ENCODE data around the gene THOC2. TPM values are rescaled to one million over a fixed set of nuclear protein-coding genes. Genes with fewer than 3 reads are reported as not detected.

The THOC2 gene
- total and polyA plus RNA-seq, 9 of the 15 experiments (the other 6 are each of a cell fraction or from before 2014, with no cell fraction given): 131 to 234 (median 192) TPM

DNA sequence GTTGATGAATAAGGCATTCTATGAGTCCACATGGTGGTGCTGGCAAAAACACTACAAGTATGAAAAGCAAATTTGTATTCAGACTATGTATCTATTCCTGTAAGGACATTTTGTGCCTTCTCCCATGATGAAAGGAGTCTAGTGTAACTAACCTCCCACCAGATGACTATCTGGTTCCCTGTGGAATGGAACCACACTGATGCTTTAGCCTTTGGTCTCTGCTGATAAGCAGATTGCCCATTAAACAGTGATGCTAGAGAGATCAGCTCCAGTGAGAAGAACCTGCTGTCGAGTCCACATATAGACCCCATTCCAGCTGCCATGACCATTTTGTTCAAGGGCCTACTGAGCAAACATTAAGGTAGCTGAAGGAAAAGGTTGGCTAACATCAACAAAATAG lies 10.5 kb upstream of the THOC2 start:
- TF ChIP-seq MAX (CRISPR knock-in tag; IDR thresholded peaks at IDR 0.05): no peak
- TF ChIP-seq CTBP1 (IDR thresholded peaks at IDR 0.05; ENCODE audit: borderline replicate concordance): peak; percentile 60; the same call in 1 of the 2 replicates
- 0 out of 4 replicates have a peak, but pooled peaks of 1 of the 2 experiments have one; percentile 32 for TF ChIP-seq RCOR1 (IDR thresholded peaks at IDR 0.05; ENCODE audit: borderline replicate concordance in 1 of 2, low read depth in 2 of 2, low read length in 2 of 2)
- no peak for TF ChIP-seq CBX1 (IDR thresholded peaks at IDR 0.05; ENCODE audit: low read depth)
- TF ChIP-seq CBFA2T3 (IDR thresholded peaks at IDR 0.05): peak; percentile 35
- 0 out of 2 replicates have a peak, but pooled peaks have one; percentile 27 for TF ChIP-seq ARID1B (IDR thresholded peaks at IDR 0.05)
- TF ChIP-seq, protein P1, sequence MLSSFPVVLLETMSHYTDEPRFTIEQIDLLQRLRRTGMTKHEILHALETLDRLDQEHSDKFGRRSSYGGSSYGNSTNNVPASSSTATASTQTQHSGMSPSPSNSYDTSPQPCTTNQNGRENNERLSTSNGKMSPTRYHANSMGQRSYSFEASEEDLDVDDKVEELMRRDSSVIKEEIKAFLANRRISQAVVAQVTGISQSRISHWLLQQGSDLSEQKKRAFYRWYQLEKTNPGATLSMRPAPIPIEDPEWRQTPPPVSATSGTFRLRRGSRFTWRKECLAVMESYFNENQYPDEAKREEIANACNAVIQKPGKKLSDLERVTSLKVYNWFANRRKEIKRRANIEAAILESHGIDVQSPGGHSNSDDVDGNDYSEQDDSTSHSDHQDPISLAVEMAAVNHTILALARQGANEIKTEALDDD (IDR thresholded peaks at IDR 0.05): peak; percentile 84
- TF ChIP-seq TEAD4 (IDR thresholded peaks at IDR 0.05; ENCODE audit: low read length): peak; percentile 50; the same call in 1 of the 2 replicates
- no peak for TF ChIP-seq TEAD4 (CRISPR knock-in tag; IDR thresholded peaks at IDR 0.05; ENCODE audit: borderline replicate concordance)
- no peak for TF ChIP-seq RBM39 (optimal IDR thresholded peaks at IDR 0.05; ENCODE audit: low read depth, low read length)
- TF ChIP-seq TCF3 (CRISPR knock-in tag; IDR thresholded peaks at IDR 0.05): 0 out of 2 replicates have a peak, but pooled peaks have one; percentile 13
- peak in 2 of 4 experiments; percentile 12 to 25 for DNase-seq (ENCODE audit: extremely low read depth in 1 of 4, low spot score in 3 of 4)
- CTCF ChIA-PET (ENCODE audit: low intra/inter-chr PET ratio): interaction anchor here (0.6 kb wide), 1 partner anchor 217 kb away, joined by 3 read pairs; no protein-coding TSS in a partner anchor
- in situ Hi-C loops (cut with MboI) (no loop called here), intact Hi-C loops (cut with micrococcal nuclease) (no loop called here)
- no peak for FAIRE-seq
- no peak overlapping the region; the same call in 1 of the 2 replicates for H3K4me2 ChIP-seq (ENCODE audit: insufficient read depth, low read length)
- WGBS (ENCODE audit: insufficient coverage, low coverage, missing lambda C conversion rate): 20% methylated on average over 1 of the region's 1 CpG
- no peak overlapping the region for H3K27ac ChIP-seq (ENCODE audit: extremely low read depth, low read depth, low read length)
- BruUV-seq (replicated peaks): no TSS peak
- H3K9ac ChIP-seq (ENCODE audit: insufficient read depth in 1 of 2, low read depth in 2 of 2, low read length in 2 of 2): no peak overlapping the region
- no peaks in the 10 kb centered on the region for H3K36me3 ChIP-seq (ENCODE audit: control insufficient read depth, insufficient read depth, low read length)
- H3K4me3 ChIP-seq: no peak overlapping the region
- H4K20me1 ChIP-seq (replicated peaks; ENCODE audit: control insufficient read depth, insufficient read depth, low read length): no peaks in the 10 kb centered on the region
- H2AFZ ChIP-seq (ENCODE audit: low read depth, low read length): no peak overlapping the region
- POLR2A ChIA-PET: no interaction called here
- H3K27me3 ChIP-seq (ENCODE audit: control insufficient read depth in 2 of 2, insufficient read depth in 2 of 2, low read length in 2 of 2): no peaks in the 10 kb centered on the region
- peaks cover 0 to 2% of the 10 kb centered on the region in 2 experiments; a peak in 1 of 5 replicates for H3K4me1 ChIP-seq (replicated peaks in 1 of 2; ENCODE audit: control insufficient read depth in 2 of 2, insufficient read depth in 2 of 2, low read length in 2 of 2)
- no peaks in the 10 kb centered on the region for H3K9me3 ChIP-seq (replicated peaks; ENCODE audit: control insufficient read depth, insufficient read depth, low read depth, low read length)
- no peaks in the 10 kb centered on the region for H3K79me2 ChIP-seq (ENCODE audit: control insufficient read depth, insufficient read depth, low read length)
- H3K9me1 ChIP-seq (ENCODE audit: control insufficient read depth, insufficient read depth, low read length): no peaks in the 10 kb centered on the region
- ATAC-seq: no peak
